GM23248 (cell line): ENCODE measurements around the gene ATXN3.

ENCODE experiments used
- EZH2 ChIP-seq: fragments of 200-600 bp; sonication (generic); IDR thresholded peaks from 2 replicates; pipeline ENCODE4 v1.6.1; 2018; ENCODE audit warnings: antibody characterized with exemption, mild to moderate bottlenecking; ENCODE audit not compliant: insufficient read depth, poor library complexity, severe bottlenecking
- EZH2phosphoT487 ChIP-seq: fragments of 200-600 bp; sonication (generic); IDR thresholded peaks from 2 replicates; pipeline ENCODE4 v1.6.1; 2018; ENCODE audit warnings: antibody characterized with exemption, moderate library complexity, mild to moderate bottlenecking, low read depth; ENCODE audit not compliant: insufficient read depth

DNA sequence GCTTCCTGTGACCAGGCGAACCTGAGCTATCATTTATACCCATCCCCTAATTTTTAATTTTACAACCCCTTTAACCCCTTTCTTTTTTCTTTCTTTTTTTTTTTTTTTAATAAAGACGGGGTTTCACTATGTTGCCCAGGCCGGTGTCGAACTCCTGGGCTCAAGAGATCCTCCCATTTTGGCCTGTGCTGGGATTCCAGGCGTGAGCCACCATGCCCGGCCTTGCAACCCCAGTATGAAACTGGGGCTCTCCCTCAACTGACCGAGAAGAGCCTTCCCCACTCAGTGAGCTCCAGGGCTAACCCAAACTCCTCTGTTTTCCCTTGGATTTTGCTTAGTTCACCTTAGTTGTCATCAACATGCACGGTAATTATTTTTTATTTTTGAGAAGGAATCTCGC, 16.4 kb upstream of the ATXN3 start:
- no peak for TF ChIP-seq EZH2
- no peak for TF ChIP-seq EZH2phosphoT487
